Motor neuron (in vitro differentiated cells): Measurements from ENCODE around the gene RFX6. TPM values are rescaled to one million over a fixed set of nuclear protein-coding genes. Genes with fewer than 3 reads are reported as not detected.
A peak's percentile ranks its signal among the peaks of the same experiment; 100 is the strongest.

ENCODE experiments used
- ATAC-seq, 8 experiments: fragments of 200-7000 bp; cut with Tn5 transposase; replicated peaks in 6 of 8; 2 replicates each; pipeline ENCODE4 v1.8.0; 2021; ENCODE audit warnings: mild to moderate bottlenecking in 8 of 8, moderate library complexity in 8 of 8
- H3K27ac ChIP-seq, 2 donors: fragments of 250-450 bp; sonication (Bioruptor Pico); 2 replicates each; pipeline ENCODE4 v1.9.0; 2021; ENCODE audit warnings: antibody characterized with exemption in 2 of 2, mild to moderate bottlenecking in 2 of 2, moderate library complexity in 1 of 2
- H3K4me1 ChIP-seq, 2 donors: fragments of 250-450 bp; sonication (Bioruptor Pico); replicated peaks in 1 of 2; 2 replicates each; pipeline ENCODE4 v1.6.1; 2021; ENCODE audit warnings: antibody characterized with exemption in 2 of 2, mild to moderate bottlenecking in 2 of 2, moderate library complexity in 1 of 2
- H3K4me3 ChIP-seq, 5 donors: fragments of 250-450 bp; sonication (Bioruptor Pico); 2 replicates each; pipeline ENCODE4 v1.9.0; 2021; ENCODE audit warnings: antibody characterized with exemption in 5 of 5, mild to moderate bottlenecking in 5 of 5, moderate library complexity in 4 of 5
- WGBS, 10 experiments: fragments of 450-650 bp; shearing (Covaris generic); methylation state at CpG; one replicate each; pipeline ENCODE4 v1.0.0; 2022; 5-methylcytosine and 5-hydroxymethylcytosine counted together
- in situ Hi-C, 9 experiments: fragments of 400-800 bp; cut with MboI; loops; one replicate each; pipeline ENCODE4 v1.15.0; 2021; ENCODE audit warnings: low sequenced_read_pairs in 9 of 9, low pct_unique_long_range_greater_than_20kb in 2 of 9; ENCODE audit not compliant: unreplicated experiment in 9 of 9
- total RNA-seq, 8 experiments: library from RNA; unstranded; fragments of 300-600 nt; gene quantifications; 2 replicates each; pipeline versions ENCODE4 v1.2.3 to v1.2.4, GENCODE V29; 2022

RFX6 gene
- total RNA-seq, 8 experiments from 2014 or later, result 0.04 to 0.19 (median 0.05) TPM; not detected in 5

GRCh38 chr6:116872771-116873170 lies 4.3 kb upstream of the RFX6 start:
- Histone ChIP-seq H3K4me3 (no peak overlapping the region), H3K27ac (no peak overlapping the region), H3K4me1 (peaks cover 0 to 6% of the 10 kb centered on the region in 2 donors)
- no peak for ATAC-seq
- WGBS, 10 experiments, result 0 to 100% (median 60%) methylated on average over 1 to 4 of the region's 4 CpGs
- in situ Hi-C loops, result no loop called here

- WGBS, 10 experiments, result 12 to 81% (median 35%) methylated on average over 1 to 8 of the region's 8 CpGs; no CpG with 5 or more reads in 1 of the 10 experiments
- H3K27ac ChIP-seq, result no peak overlapping the region
- no peak for ATAC-seq
- no peak overlapping the region for H3K4me3 ChIP-seq
- in situ Hi-C loops, result no loop called here
- H3K4me1 ChIP-seq, result peaks cover 0 to 6% of the 10 kb centered on the region in 2 donors
Measured at GRCh38 chr6:116876107-116876506, 935 bp upstream of the RFX6 start.

DNA sequence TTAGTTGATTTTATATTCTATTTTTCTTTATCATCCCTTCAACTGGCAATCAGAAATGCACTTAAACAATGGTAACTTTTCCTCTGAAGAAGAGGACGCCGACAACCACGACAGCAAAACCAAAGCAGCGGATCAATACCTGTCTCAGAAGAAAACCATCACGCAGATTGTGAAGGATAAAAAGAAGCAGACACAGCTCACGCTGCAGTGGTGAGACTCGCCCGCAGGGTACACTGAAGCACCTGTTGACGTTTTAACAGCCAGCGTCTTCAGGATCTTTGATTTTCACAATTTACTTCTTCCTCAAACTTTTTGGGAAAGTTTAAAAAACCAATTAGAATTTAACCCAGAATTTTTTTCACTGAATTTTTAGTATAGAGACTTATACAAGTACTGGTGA lies 701 bp downstream of the RFX6 start:
- H3K4me3 ChIP-seq, result no peak overlapping the region
- no peak overlapping the region for H3K27ac ChIP-seq
- peaks cover 0 to 6% of the 10 kb centered on the region in 2 donors for H3K4me1 ChIP-seq
- in situ Hi-C loops, result no loop called here
- 0 to 16% (median 7%) methylated on average over 1 to 10 of the region's 10 CpGs for WGBS, 10 experiments
- no peak for ATAC-seq

DNA sequence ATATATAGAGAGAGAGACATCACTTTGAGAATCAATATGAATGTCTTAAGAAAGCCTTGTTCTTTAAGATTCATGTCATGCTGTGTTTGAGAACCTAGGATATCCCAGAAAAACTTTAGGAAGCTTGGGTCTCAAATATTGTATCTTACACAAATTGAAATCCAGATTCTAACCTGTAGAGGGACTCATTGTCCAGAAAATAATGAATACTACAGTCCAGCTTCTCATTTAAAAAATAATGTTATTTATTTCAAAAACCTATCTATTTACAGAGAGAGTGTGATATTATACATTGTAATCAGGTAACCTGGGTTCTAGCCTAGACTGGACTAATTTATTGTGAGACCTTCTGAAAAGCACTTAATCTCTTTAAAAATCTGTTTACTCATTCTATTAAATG lies 4.2 kb downstream of the RFX6 start:
- Histone ChIP-seq H3K4me3 (no peak overlapping the region), H3K27ac (no peak overlapping the region), H3K4me1 (peaks cover 0 to 6% of the 10 kb centered on the region in 2 donors)
- ATAC-seq, result no peak
- in situ Hi-C loops, result no loop called here

DNA sequence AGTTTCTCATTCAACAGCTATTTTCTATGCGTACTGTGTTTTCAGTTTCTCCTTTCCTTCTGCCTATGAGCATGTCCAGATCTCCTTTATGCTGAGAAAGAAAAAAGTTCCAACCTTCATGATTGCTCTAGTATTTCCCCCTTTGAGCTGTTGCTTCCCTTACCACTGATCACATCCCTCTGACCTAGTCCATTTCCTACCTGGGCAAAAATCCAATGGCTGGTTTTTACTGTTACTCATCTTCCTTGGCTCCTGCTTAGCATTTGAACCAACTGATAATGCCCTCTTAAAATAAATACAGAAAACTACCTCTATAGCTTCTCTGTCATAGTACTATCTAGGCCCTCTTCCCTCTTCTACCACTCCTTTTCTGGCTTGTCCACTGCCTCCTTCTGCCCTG lies 6.0 kb downstream of the RFX6 start:
- no peak overlapping the region for H3K4me3 ChIP-seq
- H3K4me1 ChIP-seq, result no peaks in the 10 kb centered on the region
- no peak for ATAC-seq
- 0 to 100% (median 60%) methylated on average over 1 of the region's 1 CpG; no CpG with 5 or more reads in 3 of the 10 experiments for WGBS, 10 experiments
- in situ Hi-C loops, result no loop called here
- H3K27ac ChIP-seq, result no peak overlapping the region

DNA sequence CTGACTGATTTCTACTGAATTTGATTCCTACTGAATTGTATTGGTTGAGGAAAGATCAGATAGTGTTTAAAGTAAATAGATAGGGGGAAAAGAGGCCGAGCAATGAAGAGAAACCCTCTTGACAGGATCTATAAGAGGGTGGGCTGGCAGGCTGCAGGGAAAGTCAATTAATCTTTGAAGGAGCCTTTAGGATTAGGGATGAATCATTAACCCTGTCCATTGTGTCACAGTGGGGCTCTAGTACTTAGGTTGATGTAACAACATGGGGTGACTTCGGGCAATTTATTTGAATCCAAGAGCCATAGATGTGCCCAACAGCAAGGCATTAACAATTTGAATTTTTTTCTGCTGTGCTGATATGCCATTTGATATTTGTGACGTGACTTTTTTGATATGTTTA lies 7.5 kb downstream of the RFX6 start:
- in situ Hi-C loops, result no loop called here
- ATAC-seq, result no peak
- no peak overlapping the region for H3K4me3 ChIP-seq
- H3K27ac ChIP-seq, result no peak overlapping the region
- no peaks in the 10 kb centered on the region for H3K4me1 ChIP-seq
- 0 to 67% (median 20%) methylated on average over 1 to 3 of the region's 3 CpGs; no CpG with 5 or more reads in 1 of the 10 experiments for WGBS, 10 experiments

GRCh38 chr6:116887168-116887567 lies 10.1 kb downstream of the RFX6 start:
- Histone ChIP-seq H3K27ac (no peak overlapping the region), H3K4me3 (no peak overlapping the region), H3K4me1 (no peaks in the 10 kb centered on the region)
- WGBS, 10 experiments, result 0 to 88% (median 56%) methylated on average over 1 to 3 of the region's 3 CpGs; no CpG with 5 or more reads in 1 of the 10 experiments
- in situ Hi-C loops, result no loop called here
- no peak for ATAC-seq

- in situ Hi-C loops, result no loop called here
Measured at GRCh38 chr6:116887894-116888293, 10.9 kb downstream of the RFX6 start.

DNA sequence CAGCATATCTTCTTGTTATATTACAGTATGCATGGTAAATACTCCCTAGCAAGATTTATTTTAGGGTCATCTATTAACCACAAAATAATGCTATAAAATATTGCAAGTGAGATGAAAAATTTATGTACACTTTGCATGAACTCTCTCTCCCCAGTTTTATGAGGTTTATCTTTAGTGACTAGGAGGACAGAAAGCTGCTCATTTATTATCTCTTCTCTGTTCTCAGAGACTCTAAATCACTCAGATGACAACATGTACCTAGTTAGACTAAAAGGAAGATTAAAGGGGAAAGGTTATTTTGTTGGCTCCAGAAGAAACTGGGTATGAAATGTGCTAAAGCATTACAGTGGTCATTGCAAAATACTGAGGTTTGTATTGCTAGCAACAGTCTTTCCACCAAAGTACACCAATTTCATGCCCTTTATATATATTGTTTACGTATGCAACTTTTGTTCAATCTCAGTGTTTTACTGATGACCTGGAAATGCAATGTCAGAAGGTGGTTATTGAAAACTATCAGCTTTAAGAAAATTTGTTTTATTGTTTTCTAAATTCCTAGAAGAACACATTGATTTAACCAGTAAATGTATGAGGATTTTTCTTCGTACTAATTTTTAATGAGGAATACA lies 11.8 kb downstream of the RFX6 start:
- Histone ChIP-seq H3K27ac (no peak overlapping the region), H3K4me1 (no peaks in the 10 kb centered on the region), H3K4me3 (no peak overlapping the region)
- in situ Hi-C loops, result no loop called here
- WGBS, 10 experiments, result 0 to 100% (median 87%) methylated on average over 1 to 2 of the region's 2 CpGs
- ATAC-seq, result no peak

More at GRCh38 chr6:116887894-116888293, 10.9 kb downstream of the RFX6 start:
- H3K4me1 ChIP-seq, result no peaks in the 10 kb centered on the region
- 0 to 100% (median 75%) methylated on average over 1 of the region's 1 CpG; no CpG with 5 or more reads in 2 of the 10 experiments for WGBS, 10 experiments
- no peak overlapping the region for H3K27ac ChIP-seq
- ATAC-seq, result no peak
- no peak overlapping the region for H3K4me3 ChIP-seq

- peak in 2 of 8 experiments; percentile 44 to 64 for ATAC-seq
- in situ Hi-C loops, result no loop called here
- 0 to 100% (median 71%) methylated on average over 1 of the region's 1 CpG; no CpG with 5 or more reads in 1 of the 10 experiments for WGBS, 10 experiments
- no peak overlapping the region for H3K27ac ChIP-seq
- no peak overlapping the region for H3K4me3 ChIP-seq
- H3K4me1 ChIP-seq, result no peaks in the 10 kb centered on the region
Measured at GRCh38 chr6:116894669-116895068, 17.6 kb downstream of the RFX6 start.

- WGBS, 10 experiments, result 0 to 100% (median 55%) methylated on average over 1 to 2 of the region's 2 CpGs
- no peak overlapping the region for H3K27ac ChIP-seq
- in situ Hi-C loops, result no loop called here
- no peaks in the 10 kb centered on the region for H3K4me1 ChIP-seq
- ATAC-seq, result no peak
- H3K4me3 ChIP-seq, result no peak overlapping the region
Measured at GRCh38 chr6:116895935-116896334, 18.9 kb downstream of the RFX6 start.

GRCh38 chr6:116902634-116903033 lies 25.6 kb downstream of the RFX6 start:
- in situ Hi-C loops, result no loop called here
- H3K4me1 ChIP-seq, result no peaks in the 10 kb centered on the region
- no peak overlapping the region for H3K27ac ChIP-seq
- 10 to 100% (median 71%) methylated on average over 1 to 3 of the region's 3 CpGs for WGBS, 10 experiments
- ATAC-seq, result no peak
- no peak overlapping the region for H3K4me3 ChIP-seq

DNA sequence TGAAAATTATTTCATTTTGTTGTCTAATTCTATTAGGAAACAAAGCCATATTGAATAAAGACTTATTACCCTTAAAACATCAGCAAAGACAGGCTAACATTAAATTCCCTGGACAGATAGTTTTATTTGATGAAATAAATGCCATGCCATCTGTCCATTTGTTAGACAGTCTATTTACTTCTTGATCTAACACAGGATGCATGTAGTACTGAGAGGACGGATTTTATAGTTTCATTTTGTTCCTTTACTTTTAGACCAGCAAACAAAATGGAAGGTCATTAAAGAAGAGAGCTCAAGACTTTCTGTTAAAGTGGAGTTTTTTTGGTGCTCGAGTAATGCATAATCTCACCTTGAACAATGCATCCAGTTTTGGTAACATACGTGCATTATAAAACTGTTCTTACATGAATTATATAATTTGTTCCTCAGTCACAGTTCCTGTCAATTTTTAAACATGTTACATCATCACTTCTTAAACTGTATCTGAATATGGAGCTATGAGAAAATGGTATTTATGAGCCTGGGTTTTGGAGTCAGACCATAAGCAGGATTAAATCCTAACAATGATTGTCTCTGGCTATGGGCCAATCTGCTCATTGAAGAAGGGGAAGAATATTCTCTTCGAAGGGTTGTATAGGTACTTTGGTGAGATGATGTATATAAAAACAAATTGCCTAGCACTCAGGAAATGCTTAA lies 46.0 kb downstream of the RFX6 start:
- Histone ChIP-seq H3K4me1 (no peaks in the 10 kb centered on the region), H3K4me3 (no peak overlapping the region), H3K27ac (no peak overlapping the region)
- in situ Hi-C loops, result no loop called here
- no peak for ATAC-seq
- WGBS, 10 experiments, result 16 to 94% (median 75%) methylated on average over 2 to 4 of the region's 4 CpGs; no CpG with 5 or more reads in 1 of the 10 experiments

GRCh38 chr6:116924245-116924644 lies 47.2 kb downstream of the RFX6 start:
- in situ Hi-C loops, result no loop called here
- Histone ChIP-seq H3K4me3 (no peak overlapping the region), H3K4me1 (no peaks in the 10 kb centered on the region), H3K27ac (no peak overlapping the region)
- 0 to 93% (median 73%) methylated on average over 1 to 2 of the region's 2 CpGs for WGBS, 10 experiments
- ATAC-seq, result no peak
